Putamen (tissue), 1 donor: ENCODE data around the gene STRAP.
A peak's percentile ranks its signal among the peaks of the same experiment; 100 is the strongest.
"Not testable (repeated sequence)": the region's sequence is repeated elsewhere in the genome, so short reads cannot be mapped to it uniquely, and the experiment has no call there.

Experiments used
- DNase-seq: peaks from one replicate; pipeline ENCODE4 v3.0.0-alpha.2; 2016; ENCODE audit warnings: low spot score

The STRAP gene

GRCh38 chr12:15873556-15873955, 8.6 kb upstream of the STRAP start:
- DNase-seq = no peak

GRCh38 chr12:15874556-15875145, 7.5 kb upstream of the STRAP start:
- DNase-seq = not testable (repeated sequence)

- DNase-seq = no peak
Measured at GRCh38 chr12:15875863-15876262, 6.3 kb upstream of the STRAP start.

- no peak for DNase-seq
Measured at GRCh38 chr12:15879413-15879812, 2.8 kb upstream of the STRAP start.

- DNase-seq = no peak
Measured at GRCh38 chr12:15880721-15881120, 1.5 kb upstream of the STRAP start.

- no peak for DNase-seq
Measured at GRCh38 chr12:15883536-15883935, 1.3 kb downstream of the STRAP start.

- DNase-seq = no peak
Measured at GRCh38 chr12:15886372-15887042, 4.3 kb downstream of the STRAP start.

GRCh38 chr12:15887043-15887817, 5.0 kb downstream of the STRAP start:
- no peak for DNase-seq

GRCh38 chr12:15892645-15893259, 10.6 kb downstream of the STRAP start:
- DNase-seq = no peak

- DNase-seq = no peak
Measured at GRCh38 chr12:15893260-15893659, 11.1 kb downstream of the STRAP start.

GRCh38 chr12:15896867-15897266, 14.7 kb downstream of the STRAP start:
- no peak for DNase-seq

- DNase-seq = no peak
Measured at GRCh38 chr12:15897433-15897832, 15.2 kb downstream of the STRAP start.

GRCh38 chr12:15899282-15899870, 17.2 kb downstream of the STRAP start:
- DNase-seq = peak; percentile 14

- no peak for DNase-seq
Measured at GRCh38 chr12:15904378-15904920, 22.3 kb downstream of the STRAP start.

GRCh38 chr12:15910468-15910863, 28.3 kb downstream of the STRAP start:
- DNase-seq = no peak

- peak; percentile 74 for DNase-seq
Measured at GRCh38 chr12:15910864-15911721, 28.9 kb downstream of the STRAP start, which contains the start of gene DERA. TSS of gene DERA (plus strand) at chr12:15911332. CDS start at chr12:15911384, 52 bp downstream.

GRCh38 chr12:15911931-15912330, 29.7 kb downstream of the STRAP start:
- not testable (repeated sequence) for DNase-seq

GRCh38 chr12:15914131-15914530, 31.9 kb downstream of the STRAP start:
- not testable (repeated sequence) for DNase-seq

GRCh38 chr12:15918066-15918465, 35.9 kb downstream of the STRAP start:
- no peak for DNase-seq

GRCh38 chr12:15919418-15919817, 37.2 kb downstream of the STRAP start:
- DNase-seq = no peak

- no peak for DNase-seq
Measured at GRCh38 chr12:15924956-15925355, 42.8 kb downstream of the STRAP start.
